B cell (primary cell): ENCODE data around the gene SCN8A. TPM values are rescaled to one million over a fixed set of nuclear protein-coding genes. Genes with fewer than 3 reads are reported as not detected.
"Not testable (repeated sequence)": the region's sequence is repeated elsewhere in the genome, so short reads cannot be mapped to it uniquely, and the experiment has no call there.

Experiments
- ATAC-seq: fragments of 200-7000 bp; cut with Tn5 transposase; one replicate; pipeline ENCODE4 v1.10.0; 2021; ENCODE audit warnings: low read depth, mild to moderate bottlenecking, moderate number of reproducible peaks, moderate library complexity
- CTCF ChIA-PET: fragments of 350-600 bp; sonication (Branson Sonifier 250); formaldehyde crosslinking; loops from one replicate; lab custom pipeline; 2021; ENCODE audit warnings: antibody characterized with exemption, inconsistent platforms; lab: Charles Lee
- POLR2A ChIA-PET: fragments of 350-600 bp; sonication (Branson Sonifier 250); formaldehyde crosslinking; loops from one replicate; lab custom pipeline; 2021; ENCODE audit warnings: antibody characterized with exemption; lab: Charles Lee
- DNase-seq: peaks from one replicate; pipeline ENCODE4 v3.0.0; 2013
- H2AFZ ChIP-seq: 2 replicates; pipeline ENCODE4 v1.6.1; 2012; ENCODE audit warnings: mild to moderate bottlenecking, low read depth, low read length; ENCODE audit not compliant: insufficient read depth, poor library complexity, severe bottlenecking
- H3K27ac ChIP-seq, 2 donors: 1 replicate in 1 of 2; 2 replicates in 1 of 2; pipeline ENCODE4 v1.5.1; 2012 to 2013; ENCODE audit warnings: low read length in 2 of 2, mild to moderate bottlenecking in 2 of 2, moderate library complexity in 1 of 2
- H3K27me3 ChIP-seq, 4 experiments: fragments of 200-600 bp in 1 of 4; sonication (generic) in 1 of 4; replicated peaks in 1 of 4; 1 replicate in 2 of 4; 2 replicates in 2 of 4; pipeline versions ENCODE4 v1.6.1 to v1.7.0; 2013 to 2016; ENCODE audit warnings: low read length in 3 of 4, mild to moderate bottlenecking in 2 of 4, mixed read lengths in 1 of 4, moderate library complexity in 1 of 4; ENCODE audit not compliant: insufficient read depth in 4 of 4, control insufficient read depth in 3 of 4; ENCODE audit errors: control extremely low read depth in 1 of 4
- H3K36me3 ChIP-seq, 2 experiments: replicated peaks in 1 of 2; 1 replicate in 1 of 2; 2 replicates in 1 of 2; pipeline versions ENCODE4 v1.6.1 to v1.7.1; 2013; ENCODE audit warnings: low read length in 1 of 2; ENCODE audit not compliant: insufficient read depth in 2 of 2, control insufficient read depth in 1 of 2; ENCODE audit errors: control extremely low read depth in 1 of 2, extremely low read depth in 1 of 2
- H3K4me1 ChIP-seq, 2 donors: fragments of 200-600 bp in 1 of 2; sonication (generic) in 1 of 2; 1 replicate in 1 of 2; 2 replicates in 1 of 2; pipeline versions ENCODE4 v1.5.1 to v1.6.1; 2013 to 2017; ENCODE audit warnings: low read length in 2 of 2; ENCODE audit not compliant: control insufficient read depth in 2 of 2, insufficient read depth in 2 of 2
- H3K4me2 ChIP-seq: replicated peaks from 2 replicates; pipeline ENCODE3; 2012; ENCODE audit warnings: mild to moderate bottlenecking, low read depth, low read length; ENCODE audit not compliant: poor library complexity, severe bottlenecking
- H3K4me3 ChIP-seq, 5 experiments: fragments of 200-600 bp in 1 of 5; sonication (generic) in 1 of 5; 1 replicate in 3 of 5; 2 replicates in 2 of 5; pipeline versions ENCODE4 v1.5.1 to v1.7.0; 2011 to 2016; ENCODE audit warnings: low read length in 4 of 5, mild to moderate bottlenecking in 4 of 5, low read depth in 2 of 5, control low read depth in 1 of 5, moderate library complexity in 1 of 5; ENCODE audit not compliant: insufficient read depth in 1 of 5; ENCODE audit errors: control extremely low read depth in 1 of 5, extremely low read depth in 1 of 5
- H3K79me2 ChIP-seq: fragments of 200-600 bp; sonication (generic); one replicate; pipeline ENCODE4 v1.6.0; 2016; ENCODE audit warnings: low read length; ENCODE audit not compliant: control insufficient read depth, insufficient read depth
- H3K9ac ChIP-seq: fragments of 200-600 bp; sonication (generic); 2 replicates; pipeline ENCODE4 v1.6.1; 2017; ENCODE audit warnings: mild to moderate bottlenecking, low read length, moderate library complexity
- H3K9me3 ChIP-seq, 3 donors: one replicate each; pipeline versions ENCODE4 v1.6.1 to v1.7.1; 2013; ENCODE audit warnings: low read length in 2 of 3; ENCODE audit not compliant: control insufficient read depth in 2 of 3, insufficient read depth in 1 of 3; ENCODE audit errors: control extremely low read depth in 1 of 3
- H4K20me1 ChIP-seq: 2 replicates; pipeline ENCODE4 v1.6.0; 2012; ENCODE audit warnings: mild to moderate bottlenecking, low read length; ENCODE audit not compliant: insufficient read depth, control insufficient read depth, poor library complexity, severe bottlenecking
- H3K27ac Mint-ChIP-seq: one replicate; pipeline ENCODE4 v1.8.0; 2021; ENCODE audit warnings: mixed read lengths
- H3K27me3 Mint-ChIP-seq: one replicate; pipeline ENCODE4 v1.8.0; 2021; ENCODE audit warnings: mixed read lengths
- H3K4me1 Mint-ChIP-seq: one replicate; pipeline ENCODE4 v1.8.0; 2021; ENCODE audit warnings: mixed read lengths
- H3K4me3 Mint-ChIP-seq: one replicate; pipeline ENCODE4 v1.8.0; 2021; ENCODE audit warnings: mixed read lengths
- H3K9me3 Mint-ChIP-seq: one replicate; pipeline ENCODE4 v1.8.0; 2022; ENCODE audit warnings: mixed read lengths; ENCODE audit not compliant: insufficient read depth
- CTCF ChIP-seq: fragments of 200-600 bp; IDR thresholded peaks from one replicate; pipeline ENCODE4 v1.8.0; 2022; ENCODE audit warnings: antibody characterized with exemption, mild to moderate bottlenecking
- EZH2 ChIP-seq: IDR thresholded peaks from 2 replicates; pipeline ENCODE4 v1.6.1; 2012; ENCODE audit warnings: borderline replicate concordance, low read depth, mild to moderate bottlenecking, moderate library complexity, low read length; ENCODE audit not compliant: insufficient read depth, poor library complexity, severe bottlenecking
- WGBS: methylation state at CpG from one replicate; pipeline ENCODE4 v1.1.5; 2013; ENCODE audit warnings: missing lambda C conversion rate; ENCODE audit not compliant: insufficient coverage; 5-methylcytosine and 5-hydroxymethylcytosine counted together
- intact Hi-C: fragments of 100-400 bp; cut with micrococcal nuclease; formaldehyde crosslinking; loops from one replicate; pipeline ENCODE4 v1.10.0; 2022
- polyA plus RNA-seq: library from polyadenylated mRNA; depleted of rRNA; stranded (reverse); fragments of >200 nt; gene quantifications from 2 replicates; pipeline ENCODE4 v1.2.3, GENCODE V29; 2012
- total RNA-seq, 2 donors: library from RNA; stranded (reverse); fragments of 120-200 nt in 1 of 2; gene quantifications; 1 replicate in 1 of 2; 2 replicates in 1 of 2; pipeline versions ENCODE4 v1.2.3 to v1.2.4, GENCODE V29; 2013 to 2022

Gene SCN8A
- total and polyA plus RNA-seq, 2 donors (not counting 1 experiment from before 2014, with no cell fraction given) = 0.78 to 1.0 TPM

- H3K9ac ChIP-seq, CTCF ChIA-PET, H3K4me3 ChIP-seq, H3K4me1 Mint-ChIP-seq, POLR2A ChIA-PET, H3K9me3 ChIP-seq, H3K79me2 ChIP-seq, H3K4me3 Mint-ChIP-seq, DNase-seq, H3K27me3 ChIP-seq, ATAC-seq, H4K20me1 ChIP-seq, H2AFZ ChIP-seq, H3K4me1 ChIP-seq, H3K27ac Mint-ChIP-seq, intact Hi-C loops, H3K36me3 ChIP-seq, H3K27ac ChIP-seq, H3K9me3 Mint-ChIP-seq, H3K4me2 ChIP-seq: not testable (repeated sequence)
- H3K27me3 Mint-ChIP-seq = peaks cover 29% of the 10 kb centered on the region
- 100% methylated on average over 1 of the region's 2 CpGs for WGBS
Measured at GRCh38 chr12:51607197-51607596, 16.2 kb downstream of the SCN8A start.

- no CpG with 5 or more reads among the region's 4 CpGs for WGBS
- DNase-seq = no peak
Measured at GRCh38 chr12:51620448-51620847, 29.4 kb downstream of the SCN8A start.

More at GRCh38 chr12:51620448-51620847, 29.4 kb downstream of the SCN8A start:
- Histone ChIP-seq H3K4me1 (no peaks in the 10 kb centered on the region), H3K79me2 (no peaks in the 10 kb centered on the region), H3K4me3 (no peak overlapping the region), H3K27ac (no peak overlapping the region), H3K9me3 (peaks cover 3 to 6% (median 6%) of the 10 kb centered on the region in 3 donors), H2AFZ (no peak overlapping the region), H3K9ac (no peak overlapping the region), H3K27me3 (peaks cover 0 to 10% (median 5%) of the 10 kb centered on the region in 4 experiments), H3K36me3 (no peaks in the 10 kb centered on the region), H3K4me2 (no peak overlapping the region), H4K20me1 (no peaks in the 10 kb centered on the region)
- no peak for ATAC-seq
- Mint-ChIP-seq H3K27me3 (peaks cover 19% of the 10 kb centered on the region), H3K9me3 (peaks cover 2% of the 10 kb centered on the region), H3K27ac (no peak overlapping the region), H3K4me1 (no peaks in the 10 kb centered on the region), H3K4me3 (no peak overlapping the region)
- intact Hi-C loops = no loop called here
- ChIA-PET CTCF (no interaction called here), POLR2A (no interaction called here)
- TF ChIP-seq EZH2 = no peak
- no peak for TF ChIP-seq CTCF
